Left kidney (tissue), 2 donors: ENCODE measurements around the gene PEPD. TPM values are rescaled to one million over a fixed set of nuclear protein-coding genes. Genes with fewer than 3 reads are reported as not detected.

ENCODE experiments used
- DNase-seq: peaks from one replicate; pipeline ENCODE4 v3.0.0-alpha.2; 2013
- polyA plus RNA-seq: library from polyadenylated mRNA; unstranded; fragments of 120-200 nt; gene quantifications from one replicate; pipeline ENCODE4 v1.2.1, GENCODE V29; 2013; ENCODE audit not compliant: insufficient read length

PEPD gene
- polyA plus RNA-seq, 1 donor = 123 TPM

- DNase-seq = peak; percentile 55
Measured at GRCh38 chr19:33426621-33427361, 94.8 kb downstream of the PEPD start.

GRCh38 chr19:33424181-33424580, 97.4 kb downstream of the PEPD start:
- no peak for DNase-seq

- DNase-seq = no peak
Measured at GRCh38 chr19:33422369-33423180, 99.0 kb downstream of the PEPD start.

- no peak for DNase-seq
Measured at GRCh38 chr19:33421368-33421767, 100.2 kb downstream of the PEPD start.

GRCh38 chr19:33420821-33421220, 100.8 kb downstream of the PEPD start:
- DNase-seq = no peak

GRCh38 chr19:33419788-33420130, 101.8 kb downstream of the PEPD start:
- DNase-seq = no peak

GRCh38 chr19:33418871-33419787, 102.5 kb downstream of the PEPD start:
- DNase-seq = no peak

GRCh38 chr19:33418461-33418860, 103.1 kb downstream of the PEPD start:
- DNase-seq = no peak

GRCh38 chr19:33417751-33418150, 103.8 kb downstream of the PEPD start:
- DNase-seq = no peak

GRCh38 chr19:33416307-33417215, 105.0 kb downstream of the PEPD start:
- DNase-seq = peak; percentile 49

- no peak for DNase-seq
Measured at GRCh38 chr19:33414667-33415605, 106.7 kb downstream of the PEPD start.

- DNase-seq = no peak
Measured at GRCh38 chr19:33413868-33414666, 107.5 kb downstream of the PEPD start.

GRCh38 chr19:33413426-33413725, 108.2 kb downstream of the PEPD start:
- DNase-seq = no peak

GRCh38 chr19:33412601-33413425, 108.8 kb downstream of the PEPD start:
- DNase-seq = no peak

- no peak for DNase-seq
Measured at GRCh38 chr19:33411621-33412180, 109.9 kb downstream of the PEPD start.

GRCh38 chr19:33410915-33411401, 110.6 kb downstream of the PEPD start:
- no peak for DNase-seq

GRCh38 chr19:33409906-33410685, 111.5 kb downstream of the PEPD start:
- no peak for DNase-seq
